Activated CD8-positive, alpha-beta T cell treated with anti-CD3 and anti-CD28 coated beads, Interleukin-2, amount 10 ng/mL, durations not matched to agents 7 days and 5 days (primary cell): ENCODE measurements around the gene RIMS3. TPM values are rescaled to one million over a fixed set of nuclear protein-coding genes. Genes with fewer than 3 reads are reported as not detected.

Experiments used
- ATAC-seq: fragments of 150-1000 bp; cut with Tn5 transposase; one replicate; pipeline ENCODE4 v1.10.0; 2021; ENCODE audit warnings: moderate library complexity
- CTCF ChIA-PET: fragments of 350-600 bp; sonication (Branson Sonifier 250); formaldehyde crosslinking; loops from one replicate; lab custom pipeline; 2021; ENCODE audit warnings: antibody characterized with exemption; lab: Charles Lee
- POLR2A ChIA-PET: fragments of 350-600 bp; sonication (Branson Sonifier 250); formaldehyde crosslinking; loops from one replicate; lab custom pipeline; 2021; ENCODE audit warnings: antibody characterized with exemption; lab: Charles Lee
- DNase-seq: peaks from one replicate; pipeline ENCODE4 v3.0.0-alpha.2; 2020
- H3K27ac Mint-ChIP-seq: one replicate; pipeline ENCODE4 v1.8.0; 2021; ENCODE audit warnings: mild to moderate bottlenecking, mixed read lengths
- H3K27me3 Mint-ChIP-seq: one replicate; pipeline ENCODE4 v1.8.0; 2021; ENCODE audit warnings: low read depth, mixed read lengths
- H3K36me3 Mint-ChIP-seq: one replicate; pipeline ENCODE4 v1.8.0; 2021; ENCODE audit warnings: low read depth, mixed read lengths
- H3K4me1 Mint-ChIP-seq: one replicate; pipeline ENCODE4 v1.8.0; 2021; ENCODE audit warnings: low read depth, mixed read lengths
- H3K4me3 Mint-ChIP-seq: one replicate; pipeline ENCODE4 v1.8.0; 2021; ENCODE audit warnings: mild to moderate bottlenecking, mixed read lengths
- H3K9me3 Mint-ChIP-seq: one replicate; pipeline ENCODE4 v1.8.0; 2022; ENCODE audit warnings: mixed read lengths; ENCODE audit not compliant: insufficient read depth
- total RNA-seq, 2 experiments: library from RNA; stranded (reverse); gene quantifications; one replicate each; pipeline ENCODE4 v1.2.3, GENCODE V29; 2021

Gene RIMS3
- total RNA-seq, 2 experiments from 2014 or later, result 4.7 to 6.2 TPM

GRCh38 chr1:40627987-40628902, 37.2 kb downstream of the RIMS3 start:
- H3K27me3 Mint-ChIP-seq, result no peaks in the 10 kb centered on the region
- H3K4me3 Mint-ChIP-seq, result no peak overlapping the region
- ATAC-seq, result peak; percentile 15
- no peaks in the 10 kb centered on the region for H3K9me3 Mint-ChIP-seq
- ChIA-PET POLR2A (interaction anchor here (1.4 to 1.7 kb wide), 2 partner anchors 15 to 63 kb away, joined by 3 read pairs; no protein-coding TSS in a partner anchor), CTCF (interaction anchor here (1.6 to 2.2 kb wide), 6 partner anchors 13 to 217 kb away, joined by 4 to 8 read pairs (median 6); no protein-coding TSS in a partner anchor)
- peaks cover 6% of the 10 kb centered on the region for H3K36me3 Mint-ChIP-seq
- no peak for DNase-seq
- peaks cover 50% of the 10 kb centered on the region for H3K4me1 Mint-ChIP-seq
- H3K27ac Mint-ChIP-seq, result peak overlapping the region; percentile 77

- POLR2A ChIA-PET, result no interaction called here
- ATAC-seq (no peak), DNase-seq (no peak)
- Mint-ChIP-seq H3K27me3 (no peaks in the 10 kb centered on the region), H3K4me3 (no peak overlapping the region), H3K9me3 (no peaks in the 10 kb centered on the region), H3K36me3 (peaks cover 6% of the 10 kb centered on the region), H3K27ac (no peak overlapping the region), H3K4me1 (peaks cover 50% of the 10 kb centered on the region)
- CTCF ChIA-PET, result interaction anchor here (0.9 to 2.3 kb wide), 5 partner anchors 20 to 223 kb away, joined by 3 to 6 read pairs (median 4); partner anchors contain the start of gene RIMS3
Measured at GRCh38 chr1:40626383-40626770, 39.1 kb downstream of the RIMS3 start.

- H3K27ac Mint-ChIP-seq, result no peak overlapping the region
- no peaks in the 10 kb centered on the region for H3K9me3 Mint-ChIP-seq
Measured at GRCh38 chr1:40625476-40626382, 39.8 kb downstream of the RIMS3 start.

DNA sequence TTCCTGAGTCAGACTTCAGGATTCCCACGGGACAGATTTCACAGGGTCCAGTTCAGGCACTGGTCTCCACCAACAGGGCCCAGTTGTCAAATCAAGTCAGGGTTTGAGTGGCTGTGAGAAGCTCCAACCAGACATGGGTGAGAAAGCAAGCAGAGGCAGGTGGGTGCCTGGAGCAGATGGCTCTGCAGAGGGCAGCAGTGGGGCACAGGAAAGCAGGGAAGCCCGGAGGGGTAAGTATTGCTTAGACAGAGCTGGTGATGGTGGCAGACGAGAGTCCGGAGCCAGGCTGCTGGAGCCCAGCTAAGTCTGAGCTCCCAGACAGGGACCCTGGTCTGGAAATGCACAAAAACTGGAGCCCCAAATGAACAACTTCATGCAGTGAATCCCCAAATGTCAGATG, 40.4 kb downstream of the RIMS3 start:
- peak; percentile 52 for DNase-seq
- Mint-ChIP-seq H3K9me3 (no peaks in the 10 kb centered on the region), H3K27me3 (peaks cover 2% of the 10 kb centered on the region), H3K36me3 (peaks cover 5% of the 10 kb centered on the region), H3K4me1 (peaks cover 43% of the 10 kb centered on the region), H3K4me3 (no peak overlapping the region), H3K27ac (no peak overlapping the region)
- ChIA-PET CTCF (interaction anchor here (0.6 to 2.3 kb wide), 18 partner anchors 15 to 328 kb away, joined by 3 to 8 read pairs (median 4); partner anchors contain the start of genes NFYC and RIMS3), POLR2A (interaction anchor here (0.8 kb wide), 1 partner anchor 140 kb away, joined by 3 read pairs; no protein-coding TSS in a partner anchor)
- ATAC-seq, result no peak

More at GRCh38 chr1:40625476-40626382, 39.8 kb downstream of the RIMS3 start:
- Mint-ChIP-seq H3K27me3 (peaks cover 2% of the 10 kb centered on the region), H3K4me1 (peaks cover 47% of the 10 kb centered on the region), H3K36me3 (peaks cover 6% of the 10 kb centered on the region), H3K4me3 (no peak overlapping the region)
- ChIA-PET POLR2A (no interaction called here), CTCF (interaction anchor here (0.6 to 2.3 kb wide), 19 partner anchors 14 to 327 kb away, joined by 3 to 8 read pairs (median 4); partner anchors contain the start of genes NFYC and RIMS3)
- ATAC-seq (no peak), DNase-seq (no peak)

GRCh38 chr1:40622936-40623629, 42.4 kb downstream of the RIMS3 start:
- H3K4me1 Mint-ChIP-seq, result peaks cover 23% of the 10 kb centered on the region
- no peak overlapping the region for H3K27ac Mint-ChIP-seq
- no peak for DNase-seq
- ATAC-seq, result no peak
- H3K36me3 Mint-ChIP-seq, result no peaks in the 10 kb centered on the region
- H3K4me3 Mint-ChIP-seq, result no peak overlapping the region
- peaks cover 2% of the 10 kb centered on the region for H3K27me3 Mint-ChIP-seq
- ChIA-PET POLR2A (interaction anchor here (1.2 kb wide), 1 partner anchor 68 kb away, joined by 3 read pairs; the partner anchor contains the start of gene NFYC), CTCF (interaction anchor here (1.1 to 1.7 kb wide), 2 partner anchors 10 to 46 kb away, joined by 3 to 4 read pairs; no protein-coding TSS in a partner anchor)
- no peaks in the 10 kb centered on the region for H3K9me3 Mint-ChIP-seq

- H3K9me3 Mint-ChIP-seq, result no peaks in the 10 kb centered on the region
- ChIA-PET POLR2A (interaction anchor here (1.2 kb wide), 1 partner anchor 70 kb away, joined by 3 read pairs; the partner anchor contains the start of gene NFYC), CTCF (interaction anchor here (1.7 kb wide), 1 partner anchor 48 kb away, joined by 4 read pairs; no protein-coding TSS in a partner anchor)
- no peak overlapping the region for H3K4me3 Mint-ChIP-seq
- ATAC-seq, result no peak
- H3K27me3 Mint-ChIP-seq, result peaks cover 2% of the 10 kb centered on the region
- H3K4me1 Mint-ChIP-seq, result peaks cover 21% of the 10 kb centered on the region
- H3K36me3 Mint-ChIP-seq, result no peaks in the 10 kb centered on the region
- DNase-seq, result no peak
- no peak overlapping the region for H3K27ac Mint-ChIP-seq
Measured at GRCh38 chr1:40621821-40622450, 43.5 kb downstream of the RIMS3 start.

- H3K27me3 Mint-ChIP-seq, result peaks cover 4% of the 10 kb centered on the region
- ChIA-PET POLR2A (no interaction called here), CTCF (no interaction called here)
- DNase-seq (no peak), ATAC-seq (no peak)
- H3K4me3 Mint-ChIP-seq, result no peak overlapping the region
- H3K27ac Mint-ChIP-seq, result no peak overlapping the region
- peaks cover 17% of the 10 kb centered on the region for H3K4me1 Mint-ChIP-seq
- no peaks in the 10 kb centered on the region for H3K9me3 Mint-ChIP-seq
- H3K36me3 Mint-ChIP-seq, result no peaks in the 10 kb centered on the region
Measured at GRCh38 chr1:40620586-40621210, 44.8 kb downstream of the RIMS3 start.

DNA sequence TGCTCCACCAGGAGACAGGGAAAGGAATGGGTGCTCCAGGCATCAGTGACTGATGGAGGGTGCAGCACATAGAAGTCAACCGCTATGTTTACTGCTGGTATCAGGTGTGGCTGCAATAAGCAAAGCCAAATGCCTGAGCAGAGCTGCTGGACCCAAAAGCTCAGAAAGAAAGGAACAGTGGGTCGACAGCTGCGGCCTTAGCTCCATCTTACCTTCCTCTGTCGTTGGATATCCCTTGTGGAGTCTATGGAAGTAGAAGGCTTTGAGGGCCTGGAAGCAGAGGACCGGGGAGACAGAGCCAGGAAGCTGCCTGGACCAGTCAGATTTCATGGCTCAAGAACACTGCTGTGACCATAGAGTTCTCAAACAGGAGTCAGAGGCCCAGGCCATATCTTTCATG, 45.3 kb downstream of the RIMS3 start:
- CTCF ChIA-PET, result interaction anchor here (1.6 kb wide), 1 partner anchor 333 kb away, joined by 3 read pairs; no protein-coding TSS in a partner anchor
- ATAC-seq, result no peak
- Mint-ChIP-seq H3K4me1 (peaks cover 12% of the 10 kb centered on the region), H3K27me3 (peaks cover 4% of the 10 kb centered on the region), H3K27ac (no peak overlapping the region), H3K9me3 (no peaks in the 10 kb centered on the region), H3K36me3 (no peaks in the 10 kb centered on the region), H3K4me3 (no peak overlapping the region)
- POLR2A ChIA-PET, result no interaction called here
- DNase-seq, result no peak

DNA sequence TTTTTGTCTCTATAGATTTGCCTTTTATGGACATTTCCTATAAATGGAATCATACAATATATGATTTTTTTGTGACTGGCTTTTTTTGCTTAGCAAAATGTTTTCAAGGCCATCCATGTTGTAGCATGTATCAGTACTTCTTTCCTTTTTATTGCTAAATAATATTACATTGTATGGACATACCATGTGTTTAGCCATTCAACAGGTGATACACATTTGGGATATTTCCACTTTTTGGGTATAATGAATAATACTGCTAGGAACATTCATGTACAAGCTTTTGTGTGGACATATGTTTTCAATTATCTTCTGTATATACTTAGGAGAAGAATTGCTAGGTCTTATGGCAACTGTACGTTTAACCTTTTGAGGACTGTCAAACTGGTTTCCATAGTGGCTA, 47.4 kb downstream of the RIMS3 start:
- Mint-ChIP-seq H3K4me3 (no peak overlapping the region), H3K36me3 (no peaks in the 10 kb centered on the region), H3K4me1 (no peaks in the 10 kb centered on the region), H3K9me3 (no peaks in the 10 kb centered on the region), H3K27ac (no peak overlapping the region), H3K27me3 (peaks cover 6% of the 10 kb centered on the region)
- CTCF ChIA-PET, result no interaction called here
- no peak for ATAC-seq
- POLR2A ChIA-PET, result no interaction called here
- DNase-seq, result no peak

DNA sequence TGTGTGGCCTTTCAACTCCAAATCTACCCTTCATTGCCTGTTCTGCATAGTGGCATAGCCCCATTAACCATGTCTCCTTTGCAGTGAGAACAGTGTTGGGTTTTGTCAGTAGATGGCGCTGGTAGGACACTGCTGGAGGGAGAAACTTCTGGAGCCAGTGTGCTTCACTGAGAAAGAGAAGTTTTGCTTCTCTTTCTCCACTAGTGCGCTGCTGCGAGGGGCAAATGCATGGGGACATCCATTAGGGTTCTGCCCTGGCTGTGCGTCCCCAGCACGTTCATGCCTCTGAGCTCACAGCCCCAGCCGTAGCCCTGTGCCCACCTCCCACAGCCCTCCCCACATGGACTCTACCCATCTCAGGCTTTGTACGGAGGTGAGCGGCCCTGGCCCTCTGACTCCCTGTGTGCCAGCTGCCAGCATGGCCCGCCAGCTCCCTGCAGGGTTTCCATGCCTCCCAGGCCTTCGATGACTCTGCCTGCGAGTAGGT, 53.1 kb downstream of the RIMS3 start:
- ATAC-seq (peak; percentile 91), DNase-seq (peak; percentile 85)
- Mint-ChIP-seq H3K27ac (no peak overlapping the region), H3K27me3 (peaks cover 5% of the 10 kb centered on the region), H3K4me1 (no peaks in the 10 kb centered on the region), H3K36me3 (no peaks in the 10 kb centered on the region), H3K9me3 (no peaks in the 10 kb centered on the region), H3K4me3 (no peak overlapping the region)
- POLR2A ChIA-PET, result interaction anchor here (1.0 kb wide), 1 partner anchor 17 kb away, joined by 3 read pairs; no protein-coding TSS in a partner anchor
- CTCF ChIA-PET, result interaction anchor here (0.7 to 1.3 kb wide), 10 partner anchors 11 to 238 kb away, joined by 3 to 6 read pairs (median 3); no protein-coding TSS in a partner anchor
